H1 (cell line): ENCODE measurements around the gene CFAP97. TPM values are rescaled to one million over a fixed set of nuclear protein-coding genes. Genes with fewer than 3 reads are reported as not detected.

Experiments
- ATF2 ChIP-seq: IDR thresholded peaks from 2 replicates; pipeline ENCODE4 v1.6.1; 2012; ENCODE audit warnings: low read length, inconsistent platforms
- BACH1 ChIP-seq: IDR thresholded peaks from 2 replicates; pipeline ENCODE4 v1.6.1; 2012; ENCODE audit warnings: low read length, improper control_type of control experiment
- CHD1 ChIP-seq: IDR thresholded peaks from 2 replicates; pipeline ENCODE4 v1.6.1; 2012; ENCODE audit warnings: low read depth, low read length, improper control_type of control experiment
- CHD7 ChIP-seq: fragments of 300-600 bp; sonication (generic); IDR thresholded peaks from 2 replicates; pipeline ENCODE4 v1.7.1; 2012; ENCODE audit warnings: low read length, moderate library complexity, mild to moderate bottlenecking, inconsistent platforms; ENCODE audit not compliant: insufficient replicate concordance
- RXRA ChIP-seq: IDR thresholded peaks from 2 replicates; pipeline ENCODE4 v1.6.1; 2011; ENCODE audit warnings: low read depth, mild to moderate bottlenecking, low read length, moderate library complexity; ENCODE audit not compliant: insufficient read depth
- SP2 ChIP-seq: IDR thresholded peaks from 2 replicates; pipeline ENCODE4 v1.6.1; 2012; ENCODE audit warnings: mild to moderate bottlenecking, low read length, inconsistent platforms
- TAF7 ChIP-seq: optimal IDR thresholded peaks from 2 replicates; pipeline ENCODE3; 2011; ENCODE audit warnings: low read depth, mild to moderate bottlenecking, inconsistent platforms, low read length, moderate library complexity, borderline replicate concordance
- polyA plus RNA-seq, 7 experiments: library from polyadenylated mRNA; depleted of rRNA in 3 of 7; stranded (reverse) in 5 of 7; unstranded in 2 of 7; fragments of >200 nt in 5 of 7; fragments of 200-250 nt in 2 of 7; gene quantifications; 1 replicate in 5 of 7; 2 replicates in 1 of 7; 4 replicates in 1 of 7; pipeline versions ENCODE4 v1.2.1 to v1.2.3, GENCODE V29; 2011 to 2013; ENCODE audit warnings: missing spikeins in 2 of 7, mixed read lengths in 2 of 7
- total RNA-seq: library from RNA; stranded (reverse); fragmentation: NEBNext Ultra II Directional; extraction: Animal tissue kit (Norgen Biotek cat#: 25700); gene quantifications from 2 replicates; pipeline ENCODE4 v1.2.1, GENCODE V29; 2021

CFAP97 gene
- total and polyA plus RNA-seq, 2 of the 8 experiments (the other 6 are each of a cell fraction or from before 2014, with no cell fraction given) = 9.2 to 40.4 TPM

DNA sequence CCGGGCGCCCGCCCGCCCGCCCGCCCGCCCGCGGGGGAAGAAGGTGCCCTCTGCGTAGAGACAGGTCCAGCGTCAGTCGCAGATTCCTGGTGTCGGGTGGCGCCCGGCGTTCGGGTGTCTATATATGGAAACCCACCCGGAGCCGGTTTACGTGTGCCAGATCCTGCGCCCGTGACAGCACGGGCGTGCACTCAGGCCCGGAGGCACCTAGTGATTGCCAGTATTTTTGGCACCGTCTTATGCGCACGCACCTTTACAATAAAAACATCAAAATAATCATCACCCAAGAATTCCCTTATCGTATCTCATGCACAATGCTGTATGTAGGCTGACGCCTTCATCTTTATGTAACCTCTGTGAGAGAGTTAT lies 60.2 kb downstream of the CFAP97 start (continued):
- TF ChIP-seq CHD7 = no peak
- no peak for TF ChIP-seq ATF2
- no peak for TF ChIP-seq TAF7
- no peak for TF ChIP-seq SP2
- no peak for TF ChIP-seq BACH1
- no peak for TF ChIP-seq CHD1
- no peak for TF ChIP-seq RXRA
- TF ChIP-seq, all 59 proteins: peak for 0
